Endometrial microvascular endothelial cells (primary cell): ENCODE results near the gene LRMDA. TPM values are rescaled to one million over a fixed set of nuclear protein-coding genes. Genes with fewer than 3 reads are reported as not detected.

ENCODE experiments used
- in situ Hi-C: cut with HindIII; loops from 2 replicates; pipeline ENCODE4 v1.10.0; 2017; ENCODE audit warnings: low sequenced_read_pairs, low pct_unique_long_range_greater_than_20kb; ENCODE audit errors: inconsistent ontology term
- total RNA-seq: library from RNA; depleted of rRNA; stranded (reverse); fragments of >200 nt; gene quantifications from one replicate; pipeline ENCODE4 v1.2.3, GENCODE V29; 2015; ENCODE audit errors: inconsistent ontology term

LRMDA gene
- total RNA-seq, 1 donor from 2014 or later: 1.2 TPM

DNA sequence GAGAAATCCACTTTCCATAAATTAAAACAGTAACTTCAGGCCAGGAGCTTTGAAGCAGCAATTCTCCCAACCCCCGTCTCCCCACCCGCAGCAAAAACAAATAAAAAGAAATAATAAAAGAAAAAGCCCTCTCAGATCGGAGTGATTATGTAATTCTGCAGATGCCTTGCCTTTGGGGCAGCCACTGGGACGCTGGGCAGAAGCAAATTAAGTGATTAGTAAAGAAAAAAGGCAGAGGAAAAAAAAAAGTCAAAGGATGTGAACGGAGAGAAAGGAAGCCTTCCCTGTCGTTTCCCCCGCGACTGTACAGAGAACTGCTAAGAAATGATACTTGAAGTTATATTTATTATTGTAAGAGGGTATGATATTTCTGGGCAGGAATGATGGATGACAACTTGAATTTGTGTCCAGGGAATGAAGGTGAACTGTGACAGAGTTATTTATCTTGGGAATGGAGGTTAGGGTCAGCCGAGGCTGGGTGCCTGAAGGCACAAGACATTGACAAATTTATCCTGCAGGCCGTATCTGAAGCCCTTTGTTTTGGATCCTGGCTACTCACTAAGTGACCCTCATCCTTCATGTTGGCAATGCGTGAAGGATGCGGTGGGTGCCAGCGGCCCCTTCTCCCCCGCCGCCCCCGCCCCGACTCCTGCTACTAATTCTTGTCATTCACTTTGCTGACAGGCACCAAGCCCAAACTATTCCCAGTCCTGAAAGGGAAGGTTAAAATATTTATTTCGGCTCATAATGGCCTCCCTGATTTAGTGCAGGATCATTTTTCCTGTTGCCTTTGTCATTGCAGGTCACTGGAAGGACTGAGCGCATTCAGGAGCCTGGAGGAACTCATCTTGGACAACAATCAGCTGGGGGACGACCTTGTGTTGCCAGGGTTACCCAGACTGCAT is 604.0 kb downstream of the LRMDA start:
- in situ Hi-C loops: no loop called here

DNA sequence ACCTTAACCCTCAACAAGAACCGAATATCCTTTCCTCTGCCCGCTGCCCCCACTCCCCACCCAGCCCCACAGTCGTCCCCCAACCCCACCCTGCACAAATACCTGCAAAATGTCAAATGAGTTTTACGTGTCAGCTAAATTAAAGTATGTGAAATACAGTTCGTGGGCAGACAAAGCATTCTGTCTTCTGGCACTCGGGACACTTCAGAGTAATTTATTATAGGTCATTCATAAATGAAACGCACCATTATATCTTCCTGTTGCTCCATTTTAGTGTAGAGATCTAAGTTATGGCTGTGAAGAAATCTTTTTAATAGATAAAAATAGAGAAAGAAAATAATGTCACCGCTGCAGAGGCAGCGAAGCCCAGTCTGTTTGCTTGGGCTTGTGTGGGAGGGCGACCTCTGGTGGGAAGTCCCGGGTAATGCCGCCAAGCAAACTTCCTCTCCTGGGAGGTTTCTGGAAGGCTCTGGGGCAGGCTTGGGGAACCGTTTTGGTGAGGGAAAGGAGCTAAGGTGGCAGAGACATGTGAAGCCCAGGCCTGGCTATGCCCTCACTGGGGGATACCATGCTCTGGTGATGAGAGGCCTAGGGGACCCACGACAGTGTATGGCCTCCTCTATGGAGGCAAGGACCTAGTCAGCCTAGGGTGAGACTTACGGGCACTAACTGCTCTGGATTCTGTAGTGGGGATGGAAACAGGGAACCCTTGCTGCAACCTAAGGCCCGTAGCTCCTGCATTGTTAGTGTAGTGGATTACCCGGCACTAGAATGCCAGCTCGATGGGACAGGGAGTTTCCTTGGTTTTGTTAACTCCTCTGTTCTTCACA is 604.9 kb downstream of the LRMDA start:
- in situ Hi-C loops: no loop called here

DNA sequence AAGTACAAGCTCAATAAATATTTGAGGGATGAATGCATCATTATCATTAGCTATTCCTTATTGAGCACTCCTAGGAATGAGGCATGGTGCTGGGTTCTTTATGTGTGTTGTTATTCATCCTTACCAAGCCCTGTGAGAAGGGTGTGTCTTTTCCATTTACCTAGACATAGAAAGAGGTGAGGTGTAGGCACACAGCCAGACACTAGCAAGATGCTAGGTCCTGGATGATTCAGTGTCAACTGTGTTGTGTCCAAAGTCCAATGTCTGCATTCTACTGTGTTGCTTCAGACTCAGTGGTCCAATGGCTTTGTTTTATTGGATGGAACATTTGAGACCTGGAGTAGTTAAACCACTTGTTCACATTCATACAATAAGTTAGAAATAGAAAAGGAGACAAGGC is 605.5 kb downstream of the LRMDA start:
- in situ Hi-C loops: no loop called here

DNA sequence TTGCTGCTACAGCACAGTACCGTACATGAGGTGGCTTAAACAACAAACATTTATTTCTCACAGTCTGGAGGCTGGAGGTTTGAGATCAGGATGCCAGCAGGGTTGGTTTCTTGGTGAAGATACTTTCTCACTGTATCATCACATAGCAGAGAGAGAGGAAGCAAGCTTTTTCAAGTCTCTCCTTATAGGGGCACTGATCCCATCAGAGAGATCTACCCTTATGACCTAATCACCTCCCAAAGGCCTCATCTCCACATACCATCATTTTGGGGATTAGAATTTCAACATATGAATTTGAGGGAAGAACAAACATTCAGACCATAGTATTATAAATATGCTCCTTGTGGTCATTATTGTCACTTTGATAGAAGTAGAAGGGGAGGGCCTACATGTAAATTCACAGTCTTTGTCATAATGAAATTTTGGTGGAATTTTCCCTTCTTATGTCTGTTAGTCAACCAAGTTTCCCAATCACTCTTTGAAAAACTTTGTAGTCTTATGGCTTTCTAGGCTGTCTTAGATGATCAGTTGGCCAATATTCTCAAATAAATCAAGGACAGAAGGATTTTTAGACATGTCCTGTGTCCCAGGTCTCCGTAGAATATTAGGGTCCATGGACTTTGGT is 606.2 kb downstream of the LRMDA start:
- in situ Hi-C loops: no loop called here

DNA sequence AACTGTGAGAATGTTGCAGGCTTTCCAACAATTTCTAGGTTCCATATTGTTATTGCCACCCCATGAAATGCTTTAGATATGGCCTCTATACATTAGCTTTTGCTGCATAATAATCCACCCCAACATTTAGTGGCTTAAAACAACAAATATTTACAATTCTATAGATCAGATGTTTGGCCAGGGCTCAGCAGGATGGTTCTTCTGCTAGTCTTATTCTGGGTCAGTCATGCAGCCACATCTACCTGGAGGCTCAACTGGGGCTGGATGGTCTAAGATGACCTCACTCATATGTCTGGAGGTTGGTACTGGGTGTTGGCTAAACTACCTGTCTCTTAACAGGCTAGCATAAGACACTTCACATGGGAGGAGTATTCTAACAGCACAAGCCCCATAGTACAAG is 607.3 kb downstream of the LRMDA start:
- in situ Hi-C loops: no loop called here

DNA sequence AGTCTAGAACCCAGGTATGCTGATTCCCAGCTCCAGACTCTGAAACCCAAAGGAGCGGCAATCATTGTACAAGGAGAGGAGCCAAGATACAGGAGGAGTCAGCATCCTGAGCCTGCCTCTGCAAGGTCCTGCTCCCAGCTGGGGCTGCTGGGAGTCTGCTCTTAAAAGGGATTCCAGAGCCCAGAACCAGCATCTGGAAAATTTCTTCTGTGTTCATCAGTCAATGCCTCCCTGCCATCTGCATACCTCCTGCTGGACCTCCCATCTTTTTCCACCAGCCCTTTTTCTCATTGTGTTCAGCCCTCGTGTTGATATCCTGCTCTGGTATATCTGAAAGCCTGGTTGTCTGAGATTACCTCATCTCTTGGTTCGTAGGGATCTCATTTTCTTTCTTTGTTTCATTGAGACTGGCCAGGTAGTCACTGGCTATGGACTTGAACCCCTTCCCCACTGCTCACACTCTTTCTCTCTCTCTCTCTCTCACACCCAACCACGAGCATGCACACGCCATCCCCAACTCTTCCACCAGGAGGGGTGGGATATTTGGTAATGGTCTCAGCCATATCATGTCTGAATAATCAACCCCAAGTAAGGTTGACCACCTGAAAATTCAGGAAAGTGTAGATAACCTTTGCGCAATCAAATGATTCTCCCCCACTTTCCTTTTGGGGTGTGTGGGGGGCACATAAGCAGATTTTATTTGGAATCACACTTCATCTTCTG is 608.8 kb downstream of the LRMDA start:
- in situ Hi-C loops: no loop called here

DNA sequence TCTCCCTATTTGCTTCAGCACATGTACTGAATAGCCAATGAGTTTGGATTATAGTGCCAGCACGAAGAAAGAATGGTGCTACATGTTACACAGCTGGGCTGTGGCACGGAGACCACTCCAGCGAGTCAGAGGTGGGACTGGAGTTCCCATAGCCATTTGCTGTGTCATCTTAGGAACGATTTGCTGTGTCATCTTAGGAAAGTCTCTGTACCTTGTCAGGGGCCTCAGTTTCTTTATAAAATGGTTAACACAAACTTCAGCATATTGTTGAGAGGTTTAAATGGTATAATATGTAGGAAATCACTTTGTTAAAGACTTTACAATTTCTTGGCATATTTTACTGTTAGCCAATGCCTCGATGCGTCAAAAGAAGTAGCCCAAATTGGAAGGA is 609.4 kb downstream of the LRMDA start:
- in situ Hi-C loops: no loop called here

DNA sequence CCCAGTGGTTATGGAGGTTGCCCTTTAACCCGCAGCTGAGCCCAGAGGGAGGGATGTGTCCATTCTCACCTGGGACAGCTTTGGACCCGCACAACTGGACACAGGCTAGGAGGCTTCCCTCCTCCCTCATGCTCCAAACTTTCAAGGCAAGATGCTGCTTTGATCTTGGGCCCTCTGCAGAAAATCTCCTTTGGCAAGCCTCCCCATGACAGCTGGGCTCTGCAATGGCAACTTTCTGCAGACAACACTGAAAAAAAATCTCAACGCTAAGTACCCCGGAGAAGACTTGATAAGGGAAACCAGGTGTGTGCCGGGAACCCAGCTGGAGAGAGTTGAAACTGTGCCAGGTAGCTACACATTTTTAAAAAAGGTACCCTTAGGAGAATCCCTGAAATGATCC is 610.1 kb downstream of the LRMDA start:
- in situ Hi-C loops: no loop called here

DNA sequence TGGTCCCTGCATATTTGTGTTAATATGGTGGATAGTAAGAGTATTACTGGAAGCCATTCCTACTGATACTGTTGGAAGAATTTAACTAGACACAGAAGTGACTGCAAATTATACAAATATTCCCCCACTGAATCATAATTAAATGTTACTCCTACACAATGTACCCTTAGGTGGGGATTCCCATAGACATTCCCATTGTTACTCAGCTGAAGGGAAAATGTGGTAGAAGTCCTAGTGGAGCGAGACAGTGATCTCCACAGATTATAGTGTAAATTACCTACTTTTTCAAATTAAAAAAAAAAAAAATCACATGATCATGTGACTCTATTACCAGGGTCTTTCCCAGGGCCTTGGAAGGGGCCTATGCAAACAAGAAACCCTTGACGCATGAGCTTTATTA is 611.8 kb downstream of the LRMDA start:
- in situ Hi-C loops: no loop called here

DNA sequence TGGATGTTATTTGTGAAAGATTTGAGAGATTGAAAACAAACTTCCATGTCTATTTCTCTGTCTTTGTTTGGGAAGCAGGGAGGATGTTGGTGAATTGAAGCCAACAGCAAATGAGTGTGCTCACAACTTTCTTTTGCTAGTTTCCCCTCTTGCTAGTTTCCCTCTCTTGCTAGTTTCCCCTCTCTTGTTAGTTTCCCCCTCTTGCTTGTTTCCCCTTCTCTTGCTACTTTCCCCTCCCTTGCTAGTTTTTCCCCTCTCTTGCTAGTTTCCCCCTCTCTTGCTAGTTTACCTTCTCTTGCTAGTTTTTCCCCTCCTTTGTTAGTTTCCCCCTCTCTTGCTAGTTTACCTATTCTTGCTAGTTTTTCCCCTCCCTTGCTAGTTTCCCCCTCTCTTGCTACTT is 613.3 kb downstream of the LRMDA start:
- in situ Hi-C loops: no loop called here

DNA sequence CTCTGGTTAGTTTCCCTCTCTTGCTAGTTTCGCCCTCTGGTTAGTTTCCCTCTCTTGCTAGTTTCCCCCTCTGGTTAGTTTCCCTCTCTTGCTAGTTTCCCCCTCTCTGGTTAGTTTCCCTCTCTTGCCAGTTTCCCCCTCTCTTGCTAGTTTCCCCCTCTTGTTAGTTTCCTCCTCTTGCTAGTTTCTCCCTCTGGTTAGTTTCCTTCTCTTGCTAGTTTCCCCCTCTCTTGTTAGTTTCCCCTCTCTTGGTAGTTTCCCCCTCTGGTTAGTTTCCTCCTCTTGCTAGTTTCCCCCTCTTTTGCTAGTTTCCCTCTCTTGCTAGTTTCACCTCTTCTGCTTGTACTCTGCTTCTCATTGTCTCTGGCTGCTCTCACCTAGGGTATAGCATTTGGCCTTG is 613.8 kb downstream of the LRMDA start:
- in situ Hi-C loops: no loop called here

DNA sequence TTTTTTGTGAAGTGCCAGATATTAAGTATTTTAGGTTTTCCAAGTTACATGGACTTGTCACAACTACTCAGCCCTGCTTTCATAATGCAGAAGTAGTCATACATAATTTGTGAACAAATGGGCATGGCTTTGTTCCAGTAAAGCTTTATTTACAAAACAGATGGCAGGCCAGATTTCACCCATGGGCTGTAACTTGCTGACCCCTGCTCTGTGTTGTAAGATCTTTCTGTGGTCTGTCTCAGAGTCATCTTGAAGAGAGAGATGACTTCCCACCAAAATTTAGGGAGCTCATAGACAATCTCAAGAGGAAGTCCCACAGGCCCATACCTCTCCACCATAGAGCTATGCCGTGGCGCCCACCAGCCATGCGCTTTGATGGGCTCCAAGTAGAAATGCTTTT is 616.1 kb downstream of the LRMDA start:
- in situ Hi-C loops: no loop called here

DNA sequence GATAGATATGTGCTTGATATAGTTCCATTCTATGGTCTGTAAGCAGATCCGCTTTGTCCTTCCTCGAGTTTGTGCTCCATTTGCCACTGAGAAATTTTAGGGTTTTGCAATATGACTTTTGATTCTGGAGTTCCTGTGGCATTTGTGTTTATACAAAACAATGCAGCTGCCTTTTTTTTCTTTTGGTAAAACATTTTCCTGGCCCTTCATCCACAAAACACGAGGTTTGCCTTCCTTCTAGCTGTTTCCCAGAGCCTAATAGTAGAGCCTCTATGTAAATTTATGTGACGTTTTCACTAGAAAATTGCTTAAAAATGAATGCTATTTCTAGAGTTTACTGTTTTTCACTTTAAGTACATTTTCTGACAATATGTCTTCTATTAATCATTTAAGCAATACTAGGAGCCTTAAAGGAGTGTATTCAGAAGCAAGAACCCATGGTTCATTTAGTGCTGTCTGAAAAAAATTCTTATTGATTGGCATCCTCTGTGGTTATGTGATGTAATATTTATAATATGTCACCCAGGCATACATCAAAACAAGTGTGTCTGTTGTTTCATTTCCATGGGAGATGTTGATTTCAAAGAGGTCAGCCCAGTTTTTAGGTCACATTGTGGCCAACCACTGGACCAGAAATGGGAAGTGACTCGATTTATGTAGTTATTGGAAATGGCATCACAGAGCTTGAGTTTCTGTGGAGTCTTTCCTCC is 618.3 kb downstream of the LRMDA start:
- in situ Hi-C loops: no loop called here

DNA sequence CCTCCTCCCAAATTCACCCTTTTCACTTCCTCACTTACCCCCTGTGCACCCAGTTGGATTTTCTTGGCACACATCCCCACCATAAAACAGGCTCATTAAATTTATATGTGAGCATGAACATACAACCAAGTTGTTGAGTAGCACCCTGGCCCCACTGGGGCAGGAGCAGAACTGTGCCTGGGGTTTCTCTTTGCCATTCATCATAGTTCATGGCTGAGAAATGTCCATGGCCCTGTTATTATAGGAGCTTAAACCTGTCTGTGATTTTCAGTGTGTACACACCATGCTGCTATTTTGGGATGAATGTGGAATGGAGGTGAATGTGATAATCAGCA is 618.8 kb downstream of the LRMDA start:
- in situ Hi-C loops: no loop called here

DNA sequence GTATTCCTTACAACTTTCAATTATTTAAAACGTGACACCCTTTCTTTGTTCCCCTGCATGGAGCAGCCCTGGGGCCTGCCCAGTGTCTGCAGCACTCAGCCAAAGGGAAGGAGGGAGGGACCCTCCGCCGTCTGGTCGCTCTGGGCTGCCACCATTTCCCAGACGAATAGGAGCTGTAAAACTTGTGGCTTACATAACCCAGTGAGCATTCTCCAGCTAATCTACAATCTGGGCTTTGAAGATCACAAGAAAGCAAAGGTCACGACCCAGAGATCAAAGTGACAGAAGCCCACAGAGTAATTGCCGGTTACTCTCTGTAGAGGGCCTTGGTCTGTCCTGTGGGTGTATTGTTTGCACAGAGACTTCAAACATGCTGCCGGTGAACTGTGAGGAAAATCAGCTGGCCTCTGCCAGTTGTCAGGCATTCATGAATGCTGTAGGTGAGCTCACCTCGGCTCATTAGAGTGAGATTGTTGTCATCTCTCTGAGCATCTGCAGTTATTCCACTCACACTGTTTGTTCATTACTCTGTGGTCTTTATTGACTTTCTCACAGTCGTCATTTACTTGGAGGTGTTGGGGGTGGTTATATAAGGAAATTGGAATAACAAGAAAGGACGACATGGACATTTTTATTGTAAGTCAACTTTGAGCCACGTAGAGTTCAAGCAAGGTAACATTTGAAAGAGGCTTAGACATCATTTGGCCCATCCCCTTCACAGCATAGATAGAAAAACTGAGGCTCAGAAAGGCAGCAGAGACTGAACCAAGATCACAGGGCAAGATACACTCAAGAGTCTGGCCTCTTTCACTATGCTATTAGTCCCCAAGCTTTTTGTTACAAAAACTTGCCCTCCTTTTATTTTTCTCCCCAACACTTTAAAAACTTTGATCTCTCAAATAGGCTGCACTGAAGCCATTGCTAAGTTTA is 619.8 kb downstream of the LRMDA start:
- in situ Hi-C loops: no loop called here

DNA sequence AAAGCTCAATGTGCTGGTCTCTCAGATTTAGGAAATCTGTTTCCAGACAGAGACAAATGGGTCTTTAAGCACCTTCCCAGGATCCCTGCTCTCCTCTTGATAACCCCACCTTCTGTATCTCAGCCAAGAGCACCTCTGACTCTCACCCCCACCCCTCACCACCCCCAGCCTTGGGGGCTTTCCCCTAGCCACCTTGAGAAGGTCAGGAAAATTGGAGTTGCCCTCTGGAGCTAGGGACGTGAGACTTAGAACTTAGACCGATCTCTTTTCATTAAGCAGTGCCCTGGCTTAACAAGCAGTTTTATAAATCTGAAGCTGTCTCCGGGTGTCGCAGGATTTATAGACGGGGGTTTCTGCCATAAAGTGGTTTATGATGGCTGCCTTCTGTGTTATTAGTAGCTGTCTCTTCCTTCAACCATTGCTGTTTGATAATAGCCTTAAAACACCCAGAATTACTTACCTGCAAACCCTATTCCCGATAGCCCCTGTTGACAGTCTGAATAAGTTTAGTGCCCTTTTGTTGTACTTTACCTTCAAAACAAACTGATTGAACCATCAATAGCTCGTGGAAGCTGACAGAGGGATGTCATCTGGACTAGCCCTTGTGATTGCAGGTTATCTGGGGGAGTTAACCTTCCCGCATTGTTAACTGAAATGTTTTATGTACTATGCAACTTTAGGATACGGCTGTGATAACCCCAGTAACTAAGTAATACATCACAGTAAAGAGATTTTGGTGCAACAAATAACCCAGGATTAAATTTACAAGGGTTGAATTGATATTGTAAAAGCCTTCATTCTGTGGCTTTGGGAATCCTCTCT is 621.5 kb downstream of the LRMDA start:
- in situ Hi-C loops: no loop called here

DNA sequence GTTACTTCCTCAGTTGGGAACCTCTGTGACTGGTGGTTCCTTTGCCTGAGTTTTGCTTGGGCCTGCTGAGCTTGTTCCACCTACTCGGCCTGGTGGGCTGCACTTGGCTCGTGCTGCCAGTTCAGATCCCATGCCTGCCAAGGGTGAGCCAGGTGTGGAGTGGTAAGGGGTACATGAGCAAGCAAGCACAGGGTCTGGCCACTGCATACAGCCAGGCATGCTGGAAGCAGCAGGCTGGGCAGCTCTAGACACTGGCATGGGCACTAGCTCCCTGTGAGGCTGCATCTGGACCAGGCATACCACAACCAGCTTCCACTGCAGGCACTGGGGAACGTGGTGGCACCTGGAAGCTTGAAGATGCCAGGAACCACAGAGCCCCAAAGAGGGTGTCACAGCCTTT is 624.0 kb downstream of the LRMDA start:
- in situ Hi-C loops: no loop called here
